HL-60 (cell line): Measurements from ENCODE around the gene NRXN3.

Experiments
- CTCF ChIP-seq: IDR thresholded peaks from one replicate; pipeline ENCODE4 v1.5.1; 2011; ENCODE audit warnings: low read length, control low read depth, inconsistent platforms; ENCODE audit not compliant: insufficient read depth
- GABPA ChIP-seq: IDR thresholded peaks from 2 replicates; pipeline ENCODE4 v1.6.1; 2012; ENCODE audit warnings: low read depth
- POLR2AphosphoS5 ChIP-seq: IDR thresholded peaks from 2 replicates; pipeline ENCODE4 v1.6.1; 2012; ENCODE audit warnings: low read depth
- REST ChIP-seq: IDR thresholded peaks from 2 replicates; pipeline ENCODE4 v1.6.1; 2012; ENCODE audit warnings: low read depth; ENCODE audit not compliant: insufficient replicate concordance
- SPI1 ChIP-seq: IDR thresholded peaks from 2 replicates; pipeline ENCODE4 v1.6.1; 2012; ENCODE audit warnings: low read depth, mild to moderate bottlenecking, borderline replicate concordance

- TF ChIP-seq CTCF (no peak), POLR2AphosphoS5 (no peak), REST (no peak), GABPA (no peak), SPI1 (no peak)
Observed at GRCh38 chr14:79513446-79513845, 1343.3 kb downstream of the NRXN3 start.
